Panc1 (cell line): ENCODE measurements around the gene PREB.

ENCODE experiments used
- CTCF ChIP-seq: fragments of 450-650 bp; IDR thresholded peaks from 2 replicates; pipeline ENCODE4 v1.5.1; 2017; ENCODE audit warnings: mild to moderate bottlenecking
- POLR2AphosphoS5 ChIP-seq: IDR thresholded peaks from 2 replicates; pipeline ENCODE4 v1.6.1; 2012; ENCODE audit warnings: mild to moderate bottlenecking, low read depth, low read length, moderate library complexity
- TCF7L2 ChIP-seq: IDR thresholded peaks from 2 replicates; pipeline ENCODE4 v1.6.1; 2011; ENCODE audit warnings: mild to moderate bottlenecking, low read depth, low read length, inconsistent platforms

GRCh38 chr2:27128668-27129571 lies 5.5 kb downstream of the PREB start:
- TF ChIP-seq CTCF (no peak), POLR2AphosphoS5 (no peak; the same call in 1 of the 2 replicates), TCF7L2 (no peak)
